Right lobe of liver (tissue), 6 donors: ENCODE measurements around the gene ZNF687. TPM values are rescaled to one million over a fixed set of nuclear protein-coding genes. Genes with fewer than 3 reads are reported as not detected.

Experiments used
- ATAC-seq, 4 donors: fragments of 200-7000 bp; cut with Tn5 transposase; one replicate each; pipeline ENCODE4 v1.9.1; 2020; ENCODE audit warnings: mild to moderate bottlenecking in 4 of 4, moderate library complexity in 4 of 4
- DNase-seq, 3 donors: peaks; one replicate each; pipeline ENCODE4 v3.0.0-alpha.2; 2020
- H3K27ac ChIP-seq, 3 donors: fragments of 200-600 bp; one replicate each; pipeline ENCODE4 v1.8.0; 2022
- H3K27me3 ChIP-seq, 2 donors: fragments of 200-600 bp; one replicate each; pipeline ENCODE4 v1.8.0; 2022
- H3K36me3 ChIP-seq, 4 donors: fragments of 200-600 bp; sonication (generic) in 1 of 4; one replicate each; pipeline versions ENCODE4 v1.5.1 to v1.8.0; 2017 to 2022; ENCODE audit warnings: control low read depth in 1 of 4
- H3K4me1 ChIP-seq, 4 donors: fragments of 200-600 bp; sonication (generic) in 1 of 4; one replicate each; pipeline versions ENCODE4 v1.5.1 to v1.8.0; 2017 to 2022; ENCODE audit warnings: control low read depth in 1 of 4
- H3K4me3 ChIP-seq, 3 donors: fragments of 200-600 bp; one replicate each; pipeline ENCODE4 v1.8.0; 2022
- H3K9me3 ChIP-seq, 4 donors: fragments of 200-600 bp; sonication (generic) in 1 of 4; one replicate each; pipeline versions ENCODE4 v1.5.1 to v1.8.0; 2017 to 2022; ENCODE audit warnings: control low read depth in 1 of 4
- POLR2A ChIP-seq: fragments of 450-650 bp; IDR thresholded peaks from one replicate; pipeline ENCODE4 v1.6.1; 2017; ENCODE audit warnings: antibody characterized with exemption, mild to moderate bottlenecking
- WGBS: methylation state at CpG from one replicate; pipeline ENCODE4 v1.1.6; 2018; ENCODE audit warnings: low coverage, low lambda C conversion rate; ENCODE audit not compliant: insufficient coverage; ENCODE audit errors: missing lambda C conversion rate; 5-methylcytosine and 5-hydroxymethylcytosine counted together
- intact Hi-C, 2 donors: fragments of 100-400 bp; cut with DNase I; formaldehyde crosslinking; loops; one replicate each; pipeline versions ENCODE4 v1.11.2 to v1.14.1; 2022
- total RNA-seq, 6 experiments: library from RNA; depleted of rRNA in 2 of 6; stranded (reverse); fragments of >200 nt in 2 of 6; fragmentation: NEBNext Ultra II Directional in 3 of 6; extraction: Animal tissue kit (Norgen Biotek cat#: 25700) in 3 of 6; gene quantifications; one replicate each; pipeline versions ENCODE4 v1.1.0 to v1.2.4, GENCODE V29; 2016 to 2023
- TF ChIP-seq, protein P1 (sequence below), 4 donors: fragments of 200-600 bp in 3 of 4; fragments of 450-650 bp in 1 of 4; IDR thresholded peaks; one replicate each; pipeline versions ENCODE4 v1.5.1 to v1.8.0; 2016 to 2022; ENCODE audit warnings: antibody characterized with exemption in 4 of 4, mild to moderate bottlenecking in 2 of 4
- donor health status: DM: no; HTN: yes; CAD: no.
- donor health status: DM: no; HTN: no; CAD: no.
- donor health status: DM: no; HTN: no; CAD: no.
- donor health status: DM: no; HTN: yes; CAD: no.
- donor health status: DM: no; HTN: yes; CAD: no.

The ZNF687 gene
- total RNA-seq, 6 experiments from 2014 or later = 7.6 to 14.2 (median 10.1) TPM

GRCh38 chr1:151277249-151277648, 4.8 kb upstream of the ZNF687 start:
- ATAC-seq (no peak), DNase-seq (no peak)
- Histone ChIP-seq H3K9me3 (no peaks in the 10 kb centered on the region), H3K4me1 (peaks cover 0 to 4% (median 2%) of the 10 kb centered on the region in 4 donors), H3K4me3 (no peak overlapping the region), H3K27me3 (no peaks in the 10 kb centered on the region), H3K36me3 (no peaks in the 10 kb centered on the region), H3K27ac (no peak overlapping the region)
- intact Hi-C loops = loop anchor here in 1 of 2 donors (10.0 kb wide), 1 partner anchor 82 kb away; the partner anchor contains the start of genes PIP5K1A and VPS72
- TF ChIP-seq, protein P1, sequence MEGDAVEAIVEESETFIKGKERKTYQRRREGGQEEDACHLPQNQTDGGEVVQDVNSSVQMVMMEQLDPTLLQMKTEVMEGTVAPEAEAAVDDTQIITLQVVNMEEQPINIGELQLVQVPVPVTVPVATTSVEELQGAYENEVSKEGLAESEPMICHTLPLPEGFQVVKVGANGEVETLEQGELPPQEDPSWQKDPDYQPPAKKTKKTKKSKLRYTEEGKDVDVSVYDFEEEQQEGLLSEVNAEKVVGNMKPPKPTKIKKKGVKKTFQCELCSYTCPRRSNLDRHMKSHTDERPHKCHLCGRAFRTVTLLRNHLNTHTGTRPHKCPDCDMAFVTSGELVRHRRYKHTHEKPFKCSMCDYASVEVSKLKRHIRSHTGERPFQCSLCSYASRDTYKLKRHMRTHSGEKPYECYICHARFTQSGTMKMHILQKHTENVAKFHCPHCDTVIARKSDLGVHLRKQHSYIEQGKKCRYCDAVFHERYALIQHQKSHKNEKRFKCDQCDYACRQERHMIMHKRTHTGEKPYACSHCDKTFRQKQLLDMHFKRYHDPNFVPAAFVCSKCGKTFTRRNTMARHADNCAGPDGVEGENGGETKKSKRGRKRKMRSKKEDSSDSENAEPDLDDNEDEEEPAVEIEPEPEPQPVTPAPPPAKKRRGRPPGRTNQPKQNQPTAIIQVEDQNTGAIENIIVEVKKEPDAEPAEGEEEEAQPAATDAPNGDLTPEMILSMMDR (IDR thresholded peaks at IDR 0.05) = no peak
- no peak for TF ChIP-seq POLR2A
- WGBS = 48% methylated on average over 2 of the region's 2 CpGs

- Histone ChIP-seq H3K4me3 (peak overlapping the region; percentile 83 to 96 (median 85)), H3K27ac (peak overlapping the region; percentile 96 to 97 (median 96)), H3K27me3 (no peaks in the 10 kb centered on the region), H3K36me3 (peaks cover 0 to 7% (median 1%) of the 10 kb centered on the region in 4 donors), H3K4me1 (peaks cover 0 to 11% (median 2%) of the 10 kb centered on the region in 4 donors), H3K9me3 (no peaks in the 10 kb centered on the region)
- intact Hi-C loops = no loop called here
- WGBS = under 1% methylated on average over 30 of the region's 48 CpGs
- DNase-seq (peak; percentile 92 to 96 (median 94)), ATAC-seq (peak; percentile 76 to 82 (median 78))
- peak; percentile 49 for TF ChIP-seq POLR2A
- TF ChIP-seq, protein P1 (IDR thresholded peaks at IDR 0.05) = peak; percentile 23 to 43 (median 35)
Measured at GRCh38 chr1:151281225-151281968, 702 bp upstream of the ZNF687 start.

- DNase-seq (peak in 2 of 3 donors; percentile 46 to 62), ATAC-seq (no peak)
- intact Hi-C loops = no loop called here
- peaks cover 0 to 24% (median 10%) of the 10 kb centered on the region in 4 donors for H3K36me3 ChIP-seq
- H3K4me3 ChIP-seq = peak overlapping the region; percentile 61 to 96 (median 83)
- H3K4me1 ChIP-seq = peaks cover 0 to 11% (median 2%) of the 10 kb centered on the region in 4 donors
- WGBS = 2% methylated on average over 8 of the region's 44 CpGs
- TF ChIP-seq, protein P1 (IDR thresholded peaks at IDR 0.05) = no peak
- TF ChIP-seq POLR2A = no peak
- peak overlapping the region; percentile 96 to 97 (median 96) for H3K27ac ChIP-seq
- no peaks in the 10 kb centered on the region for H3K9me3 ChIP-seq
- H3K27me3 ChIP-seq = no peaks in the 10 kb centered on the region
Measured at GRCh38 chr1:151282883-151283725, 1.0 kb downstream of the ZNF687 start.

DNA sequence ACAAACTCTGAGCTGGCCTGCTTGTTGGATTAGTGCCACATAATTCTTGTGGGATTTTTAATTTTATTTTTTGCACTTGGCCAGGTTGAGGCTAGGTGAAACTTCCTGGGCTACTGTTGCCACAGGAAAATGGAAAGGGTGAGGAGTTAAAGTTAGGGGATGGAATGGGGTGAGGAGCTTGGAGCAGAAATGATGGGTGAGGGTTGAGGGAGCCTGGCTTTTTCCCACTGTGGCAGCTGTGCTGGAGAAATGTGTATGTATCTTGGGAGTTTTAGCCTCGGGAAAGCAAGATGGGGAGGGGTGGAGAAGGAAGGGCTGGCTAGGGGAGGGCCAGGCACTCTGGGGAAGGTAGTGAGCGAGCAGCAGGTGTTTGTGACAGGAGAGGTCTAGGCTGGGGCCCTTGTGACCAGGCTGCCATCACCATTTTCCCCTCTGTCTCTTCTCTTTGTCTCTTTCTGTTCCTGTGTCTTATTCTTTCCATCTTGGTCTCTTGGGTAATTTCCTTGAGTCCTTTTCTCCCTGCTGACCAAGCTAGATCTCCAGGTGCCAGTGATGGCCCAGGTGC, 2.0 kb downstream of the ZNF687 start:
- H3K9me3 ChIP-seq = no peaks in the 10 kb centered on the region
- peaks cover 0 to 11% (median 2%) of the 10 kb centered on the region in 4 donors for H3K4me1 ChIP-seq
- TF ChIP-seq, protein P1 (IDR thresholded peaks at IDR 0.05) = no peak
- no peak for TF ChIP-seq POLR2A
- 100% methylated on average over 1 of the region's 2 CpGs for WGBS
- no peaks in the 10 kb centered on the region for H3K27me3 ChIP-seq
- H3K4me3 ChIP-seq = no peak overlapping the region
- peaks cover 0 to 27% (median 10%) of the 10 kb centered on the region in 4 donors for H3K36me3 ChIP-seq
- ATAC-seq (no peak), DNase-seq (no peak)
- intact Hi-C loops = no loop called here
- no peak overlapping the region for H3K27ac ChIP-seq
